ENCODE measurements around the gene CHCHD6.

Gene CHCHD6

GRCh38 chr3:126826693-126827092, 122.7 kb downstream of the CHCHD6 start:
- DNase-seq (ENCODE audit: low spot score), result no peak

DNA sequence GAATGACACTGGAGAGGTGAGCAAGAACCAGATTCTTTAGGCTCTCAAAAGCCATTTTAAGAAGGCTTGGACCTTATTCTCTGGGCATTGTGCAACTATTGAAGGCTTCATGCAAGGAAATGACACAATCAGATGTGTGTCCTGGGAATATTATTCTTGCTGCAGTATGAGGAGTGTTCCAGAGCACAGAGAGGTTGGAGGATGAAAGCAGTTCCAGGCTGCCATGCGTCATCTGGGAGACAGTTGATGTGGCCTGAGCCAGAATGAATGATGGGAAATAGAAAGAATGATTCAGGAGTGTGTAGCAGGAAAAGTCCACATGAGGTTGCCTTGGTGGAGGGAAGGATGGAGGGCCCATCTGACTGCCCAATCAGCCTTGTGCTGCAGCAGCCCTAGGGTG, 123.1 kb downstream of the CHCHD6 start:
- DNase-seq (ENCODE audit: low spot score), result peak; percentile 33

DNA sequence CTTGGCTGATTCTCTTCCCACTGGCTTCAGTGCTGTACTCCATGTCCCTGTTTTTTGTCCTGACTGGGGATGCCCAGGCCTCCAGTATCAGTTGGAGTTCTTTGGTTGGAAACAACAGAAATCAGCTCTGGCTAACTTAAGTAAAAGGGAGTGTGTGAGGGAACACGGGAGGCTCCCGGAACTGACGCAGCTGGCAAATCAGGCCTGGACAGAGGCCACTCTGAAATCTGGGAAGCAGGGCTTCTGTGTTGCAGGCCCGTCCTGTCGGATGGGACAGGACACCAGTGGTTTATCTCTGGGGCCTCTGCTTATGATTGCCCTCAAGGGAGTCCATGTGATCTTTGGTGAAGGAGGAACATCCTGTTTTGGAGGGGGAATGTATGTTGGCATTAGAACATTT, 124.3 kb downstream of the CHCHD6 start:
- peak; percentile 36 for DNase-seq (ENCODE audit: low spot score)

GRCh38 chr3:126832933-126833332, 128.9 kb downstream of the CHCHD6 start:
- no peak for DNase-seq (ENCODE audit: low spot score)

GRCh38 chr3:126834596-126835471, 130.8 kb downstream of the CHCHD6 start:
- no peak for DNase-seq (ENCODE audit: low spot score)

DNA sequence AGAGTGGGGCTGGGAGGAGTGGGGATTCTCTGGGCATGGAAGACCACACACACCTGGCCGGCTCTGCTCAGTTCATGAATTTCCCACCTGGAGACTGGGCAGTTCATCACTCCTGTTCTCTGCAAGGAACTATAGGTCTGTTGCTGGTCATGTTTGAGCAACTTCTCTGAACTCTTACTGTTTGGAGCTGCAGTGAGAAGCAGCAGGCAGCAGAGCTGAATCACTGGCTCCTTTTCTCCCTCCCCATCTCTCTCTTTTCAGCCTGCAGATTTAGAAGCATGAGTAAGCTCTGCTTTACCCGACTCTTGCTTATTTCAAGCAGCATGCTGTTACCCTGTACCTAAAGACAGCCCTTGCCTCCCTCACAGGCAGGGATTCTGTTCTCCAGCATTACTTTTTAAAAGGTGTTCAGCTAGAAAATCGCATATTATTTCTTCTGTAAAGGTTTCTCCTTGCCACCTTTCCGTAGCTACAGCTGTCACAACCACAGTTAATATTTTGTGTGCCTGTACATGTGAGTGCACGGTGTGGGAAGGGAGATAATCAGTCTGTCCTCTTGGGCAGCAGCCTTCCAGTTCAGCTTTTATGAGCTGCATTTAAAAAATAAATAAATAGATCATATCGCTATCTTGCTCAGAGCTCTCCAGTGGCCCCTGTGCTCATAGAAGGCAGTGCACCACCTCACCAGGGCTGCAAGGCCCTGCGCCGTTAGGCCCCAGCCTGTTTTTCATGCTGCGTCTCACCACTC, 131.6 kb downstream of the CHCHD6 start:
- peak; percentile 80 for DNase-seq (ENCODE audit: low spot score)

DNA sequence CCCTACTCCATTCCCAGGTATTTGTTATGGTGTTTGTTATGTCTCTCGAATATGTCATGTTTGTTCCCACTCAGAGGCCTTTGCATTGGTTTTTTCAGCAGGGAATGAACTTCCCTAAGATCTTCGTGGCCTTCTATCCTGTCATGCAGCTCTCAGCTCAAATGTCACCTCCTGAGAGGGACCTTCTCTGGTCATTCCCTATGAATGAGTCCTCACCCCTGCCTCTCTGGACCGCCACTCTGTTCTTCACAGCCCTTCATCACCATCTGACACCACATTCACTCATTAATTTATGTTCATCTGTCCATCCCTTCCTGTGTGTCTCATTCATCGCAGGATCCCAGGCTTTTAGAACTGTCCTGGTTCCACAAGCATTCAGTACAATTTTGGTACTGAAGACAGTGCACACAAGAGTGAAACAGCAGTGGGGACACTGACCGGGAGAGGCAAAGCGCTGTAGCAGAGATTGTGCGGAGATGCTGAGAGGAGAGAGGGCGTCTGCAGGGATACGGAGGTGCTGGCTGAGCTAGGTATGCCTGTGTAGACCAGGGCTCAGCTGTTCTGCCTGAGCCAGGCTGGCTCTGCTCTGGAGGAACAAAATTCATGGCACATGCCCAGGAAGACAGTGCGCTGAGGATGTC, 132.3 kb downstream of the CHCHD6 start:
- DNase-seq (ENCODE audit: low spot score), result no peak

DNA sequence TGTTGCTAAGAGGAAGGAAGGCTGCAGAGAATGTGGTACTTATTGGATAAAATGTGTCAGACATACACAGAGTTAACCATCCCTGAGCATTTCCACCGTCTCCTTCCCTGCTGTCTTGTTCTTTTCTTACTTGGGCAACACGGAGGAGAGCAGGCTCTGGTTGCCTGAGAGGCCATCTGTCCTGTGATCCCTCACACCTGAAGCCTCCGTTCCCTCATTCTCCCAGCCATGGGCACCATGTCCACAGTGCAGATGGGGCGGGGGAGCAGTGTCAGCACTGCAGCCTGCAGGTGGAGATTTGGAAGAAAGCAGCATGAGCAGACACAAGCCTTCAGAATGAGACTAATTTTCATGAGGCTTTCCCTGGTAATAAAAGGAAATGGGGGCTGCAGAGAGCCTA, 133.7 kb downstream of the CHCHD6 start:
- DNase-seq (ENCODE audit: low spot score), result no peak

DNA sequence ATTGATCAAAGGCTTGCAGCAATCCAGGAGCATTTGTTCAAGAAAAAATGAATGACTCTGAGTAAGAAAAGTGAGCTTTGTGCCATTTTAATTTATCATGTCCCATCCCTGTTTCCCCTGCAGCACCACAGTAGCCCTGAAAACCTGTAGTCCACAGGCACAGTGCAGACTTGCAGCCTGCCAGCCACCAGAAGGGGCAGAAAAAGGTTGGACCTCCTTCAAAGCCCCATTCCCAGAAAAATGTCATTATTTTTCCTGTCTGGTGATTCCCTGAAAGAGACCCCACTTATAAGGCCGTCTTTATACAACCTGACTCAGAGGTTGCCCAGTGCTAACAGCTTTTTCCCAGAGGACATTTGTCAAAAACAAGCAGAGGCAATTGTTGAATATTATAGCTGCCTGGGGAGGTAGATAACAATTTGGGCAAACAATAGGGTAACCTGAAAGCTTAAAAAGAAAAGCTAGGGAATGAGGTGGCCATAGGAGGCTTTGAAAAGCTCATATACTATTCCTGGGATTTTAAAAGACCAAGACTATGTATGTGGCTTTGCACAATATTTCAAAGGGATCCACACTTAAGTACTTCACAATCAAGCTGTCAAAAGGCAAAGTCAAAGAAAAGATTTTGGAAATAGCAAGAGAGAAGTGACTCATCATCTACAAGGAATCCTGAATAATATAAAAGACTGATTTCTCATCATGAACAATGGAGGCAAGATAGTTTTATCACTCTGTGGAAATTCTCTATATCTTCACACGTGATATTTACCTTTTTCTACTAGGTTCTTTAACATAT, 142.1 kb downstream of the CHCHD6 start:
- no peak for DNase-seq (ENCODE audit: low spot score)

DNA sequence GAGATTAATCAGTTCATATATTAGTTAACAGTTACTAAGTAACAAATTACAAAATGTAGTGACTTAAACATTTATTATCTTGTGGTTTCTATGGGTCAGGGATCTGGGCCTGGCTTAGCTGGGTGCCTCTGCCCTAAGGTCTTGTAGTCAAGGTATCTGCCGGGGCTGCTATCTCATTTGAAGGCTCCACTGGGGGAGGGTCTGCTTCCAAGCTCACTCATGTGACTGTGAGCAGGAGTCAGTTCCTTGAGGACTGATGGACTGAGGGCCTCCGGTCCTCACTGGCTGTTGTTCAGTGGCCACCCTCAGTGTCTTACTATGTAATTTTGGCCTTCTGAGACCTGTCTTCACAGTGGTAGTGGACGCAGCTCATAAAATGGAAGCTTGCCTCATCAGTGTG, 143.0 kb downstream of the CHCHD6 start:
- no peak for DNase-seq (ENCODE audit: low spot score)

GRCh38 chr3:126848991-126849390, 145.0 kb downstream of the CHCHD6 start:
- no peak for DNase-seq (ENCODE audit: low spot score)

GRCh38 chr3:126849768-126850167, 145.7 kb downstream of the CHCHD6 start:
- DNase-seq (ENCODE audit: low spot score), result no peak

DNA sequence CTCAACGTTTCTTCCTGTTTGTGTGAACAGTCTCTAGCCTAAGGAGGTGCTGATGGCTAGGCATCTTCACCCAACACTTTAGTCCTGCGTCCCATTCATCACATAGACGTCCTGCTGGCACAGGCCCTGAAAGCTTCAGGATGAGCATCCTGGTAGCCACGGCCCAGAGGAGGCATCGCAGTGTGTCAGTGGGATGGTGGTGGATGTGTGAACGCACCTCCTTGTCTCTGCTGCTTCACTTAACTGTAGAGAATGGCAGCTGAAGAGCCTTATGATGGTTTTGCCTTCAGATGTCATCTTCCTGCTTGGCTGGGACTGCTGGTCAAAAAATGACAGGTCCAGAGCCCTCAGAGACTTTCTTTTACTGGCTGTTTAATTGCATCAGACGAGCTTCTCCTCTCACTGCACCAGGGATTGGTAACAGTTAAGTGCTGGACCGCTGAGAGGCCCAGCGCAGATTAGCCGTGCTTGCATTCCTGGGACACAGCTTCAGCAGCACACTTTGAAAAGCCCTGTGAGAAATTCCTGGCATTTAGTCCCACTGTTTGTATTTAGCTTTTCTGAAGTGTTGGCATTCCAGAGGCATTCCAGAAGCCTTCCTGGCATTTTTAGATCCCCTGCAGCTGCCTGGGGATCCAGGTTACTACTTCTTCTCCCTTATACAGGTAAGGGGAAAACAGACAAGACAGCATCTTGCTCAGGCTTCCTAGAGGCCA, 146.5 kb downstream of the CHCHD6 start:
- DNase-seq (ENCODE audit: low spot score), result peak; percentile 60

GRCh38 chr3:126851382-126851781, 147.3 kb downstream of the CHCHD6 start:
- no peak for DNase-seq (ENCODE audit: low spot score)

DNA sequence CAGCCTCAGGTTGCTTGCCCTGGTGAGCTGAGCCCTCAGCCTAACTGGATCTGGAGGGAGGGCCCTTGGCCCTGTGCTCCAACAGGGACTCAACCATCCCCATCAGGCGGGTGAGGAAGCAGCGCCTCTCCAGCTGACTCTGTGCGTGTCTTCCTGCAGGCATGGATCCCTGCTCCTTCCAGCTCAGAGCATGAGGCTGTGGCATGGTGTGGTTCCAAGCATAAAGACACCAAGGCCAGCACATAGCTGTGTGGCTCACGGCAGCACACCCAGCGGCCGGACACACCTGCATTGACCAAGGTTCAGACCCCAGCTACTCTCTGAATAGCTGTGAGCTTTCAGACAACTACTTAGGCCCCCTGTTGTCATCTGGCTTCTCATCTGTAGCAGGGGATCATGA, 147.9 kb downstream of the CHCHD6 start:
- DNase-seq (ENCODE audit: low spot score), result no peak

DNA sequence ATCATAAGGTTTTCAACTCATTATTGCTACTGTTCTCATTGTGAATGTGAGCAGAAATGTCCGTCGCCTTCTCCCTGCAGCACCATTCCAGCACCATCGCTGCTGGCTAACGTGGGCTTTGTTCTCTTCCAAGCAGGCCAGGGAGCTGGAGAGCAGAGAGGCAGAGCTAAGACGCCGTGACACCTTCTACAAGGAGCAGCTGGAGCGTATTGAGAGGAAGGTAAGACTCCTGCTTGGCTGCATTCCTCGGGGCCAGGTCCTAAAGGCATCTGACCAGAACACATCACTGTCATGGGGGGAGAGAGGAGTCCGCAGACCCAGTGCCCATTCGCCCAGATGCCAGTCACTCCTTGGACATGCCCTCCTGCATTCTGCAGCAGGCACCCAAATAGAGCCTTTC, 148.5 kb downstream of the CHCHD6 start:
- DNase-seq (ENCODE audit: low spot score), result no peak

- DNase-seq (ENCODE audit: low spot score), result no peak
Observed at GRCh38 chr3:126854666-126855065, 150.6 kb downstream of the CHCHD6 start.

DNA sequence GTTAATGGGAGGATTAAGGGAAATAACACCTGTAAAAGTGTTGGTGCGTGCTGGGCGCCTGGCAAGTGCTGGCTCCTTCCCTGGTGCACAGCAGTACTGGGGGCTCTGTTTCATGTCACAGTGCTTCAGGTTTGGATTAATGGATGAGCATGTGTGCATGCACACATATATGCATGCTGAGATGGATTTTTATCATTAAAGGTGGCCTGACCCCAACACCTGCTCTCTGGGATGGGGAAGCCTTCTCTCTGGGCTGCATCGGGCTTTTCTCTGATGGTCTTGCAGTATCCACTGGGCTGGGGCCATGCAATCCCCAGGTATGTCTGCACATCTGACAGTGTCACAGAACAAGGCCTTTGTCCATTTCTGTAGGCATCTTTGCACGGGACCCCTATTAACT, 151.3 kb downstream of the CHCHD6 start:
- DNase-seq (ENCODE audit: low spot score), result no peak

GRCh38 chr3:126857928-126858327, 153.9 kb downstream of the CHCHD6 start:
- no peak for DNase-seq (ENCODE audit: low spot score)

GRCh38 chr3:126858401-126858800, 154.4 kb downstream of the CHCHD6 start:
- no peak for DNase-seq (ENCODE audit: low spot score)

- peak; percentile 89 for DNase-seq (ENCODE audit: low spot score)
Observed at GRCh38 chr3:126858887-126859286, 154.8 kb downstream of the CHCHD6 start.

Measured in AG20443 (cell line).